Hepatic stellate cell (primary cell): ENCODE data around the gene GTF2A1L.
"Not testable (repeated sequence)": the region's sequence is repeated elsewhere in the genome, so short reads cannot be mapped to it uniquely, and the experiment has no call there.

Experiments used
- DNase-seq: peaks from one replicate; pipeline ENCODE4 v3.0.0; 2011; ENCODE audit warnings: low spot score

Gene GTF2A1L, protein sequence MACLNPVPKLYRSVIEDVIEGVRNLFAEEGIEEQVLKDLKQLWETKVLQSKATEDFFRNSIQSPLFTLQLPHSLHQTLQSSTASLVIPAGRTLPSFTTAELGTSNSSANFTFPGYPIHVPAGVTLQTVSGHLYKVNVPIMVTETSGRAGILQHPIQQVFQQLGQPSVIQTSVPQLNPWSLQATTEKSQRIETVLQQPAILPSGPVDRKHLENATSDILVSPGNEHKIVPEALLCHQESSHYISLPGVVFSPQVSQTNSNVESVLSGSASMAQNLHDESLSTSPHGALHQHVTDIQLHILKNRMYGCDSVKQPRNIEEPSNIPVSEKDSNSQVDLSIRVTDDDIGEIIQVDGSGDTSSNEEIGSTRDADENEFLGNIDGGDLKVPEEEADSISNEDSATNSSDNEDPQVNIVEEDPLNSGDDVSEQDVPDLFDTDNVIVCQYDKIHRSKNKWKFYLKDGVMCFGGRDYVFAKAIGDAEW

GRCh38 chr2:48617618-48618017 is at the start of gene GTF2A1L:
TSS of gene GTF2A1L (plus strand) at chr2:48617856. CDS start at chr2:48617875, 19 bp downstream.
- DNase-seq, result no peak

- no peak for DNase-seq
Observed at GRCh38 chr2:48568547-48568946, 49.1 kb upstream of the GTF2A1L start.

- DNase-seq, result no peak
Observed at GRCh38 chr2:48569433-48569832, 48.2 kb upstream of the GTF2A1L start.

GRCh38 chr2:48572816-48573215 is 44.8 kb upstream of the GTF2A1L start:
- no peak for DNase-seq

- DNase-seq, result no peak
Observed at GRCh38 chr2:48574353-48575287, 43.0 kb upstream of the GTF2A1L start.

- no peak for DNase-seq
Observed at GRCh38 chr2:48578313-48578712, 39.3 kb upstream of the GTF2A1L start.

GRCh38 chr2:48583961-48584360 is 33.7 kb upstream of the GTF2A1L start:
- no peak for DNase-seq

DNA sequence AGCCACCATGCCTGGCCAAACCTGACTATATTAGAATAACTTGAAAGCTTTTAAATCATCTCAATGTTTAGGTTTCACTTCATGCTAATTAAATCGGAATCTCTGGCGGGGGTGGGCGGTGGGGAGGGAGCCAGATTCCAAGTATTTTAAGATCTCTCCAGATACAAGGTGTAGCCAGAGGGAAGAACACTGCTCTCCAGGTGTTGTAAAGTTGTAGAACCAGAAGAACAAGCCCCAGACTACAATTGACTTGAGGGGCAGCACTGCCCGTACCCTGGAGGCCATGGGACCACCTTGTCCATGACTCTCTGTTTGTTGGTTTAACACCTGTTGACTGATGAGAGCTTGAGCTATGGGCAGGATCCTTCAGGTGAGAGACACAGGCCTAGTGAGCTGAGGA is 33.1 kb upstream of the GTF2A1L start:
- no peak for DNase-seq

DNA sequence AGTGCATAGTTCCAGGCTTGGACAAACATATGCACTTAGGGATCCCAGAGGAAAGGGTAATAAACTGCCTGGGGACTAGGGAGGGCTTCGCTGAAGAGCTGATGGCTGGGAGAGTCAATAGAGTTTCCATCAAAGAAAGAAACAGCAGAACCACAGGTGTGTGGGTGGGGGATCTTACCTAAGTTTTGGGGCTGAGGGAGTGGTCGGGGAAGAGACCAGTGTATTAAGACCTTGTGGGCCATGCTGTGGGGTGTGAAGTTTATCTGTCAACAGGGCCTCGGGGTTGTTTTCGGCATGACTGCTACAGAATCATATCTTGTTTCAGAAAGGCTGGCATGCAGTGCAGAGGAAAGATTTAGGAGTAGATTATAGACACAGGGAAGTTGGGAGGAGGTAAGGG is 31.2 kb upstream of the GTF2A1L start:
- no peak for DNase-seq

- no peak for DNase-seq
Observed at GRCh38 chr2:48587560-48587959, 30.1 kb upstream of the GTF2A1L start.

- no peak for DNase-seq
Observed at GRCh38 chr2:48587961-48588360, 29.7 kb upstream of the GTF2A1L start.

- DNase-seq, result no peak
Observed at GRCh38 chr2:48588745-48589144, 28.9 kb upstream of the GTF2A1L start.

DNA sequence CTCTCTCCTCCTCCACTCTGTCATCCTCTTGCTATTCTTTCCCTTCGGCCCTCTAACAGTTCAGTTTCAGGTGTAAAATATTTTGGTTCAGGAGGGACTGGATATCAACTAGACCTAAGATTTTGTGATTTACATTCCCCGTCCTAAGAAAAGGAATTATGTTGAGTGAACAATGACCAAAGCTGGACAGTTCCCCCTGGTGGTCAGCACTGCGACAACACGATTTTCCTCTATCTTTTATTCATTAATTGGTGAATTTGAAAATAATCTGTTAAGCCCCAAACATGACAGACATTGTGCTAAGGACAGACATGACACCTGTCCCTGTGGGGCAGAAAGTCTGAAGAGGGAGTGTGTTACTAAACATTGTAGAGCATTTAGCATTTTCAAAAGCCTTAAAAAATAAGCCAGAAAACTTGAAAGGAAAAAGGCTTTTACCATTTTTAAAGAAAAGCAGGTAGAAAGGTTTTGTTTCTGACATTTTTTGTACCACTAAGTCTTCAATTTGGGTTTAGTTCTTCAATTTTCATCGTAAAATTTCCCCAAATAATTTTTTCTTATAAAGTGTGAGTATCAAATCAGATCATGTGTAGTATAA is 28.4 kb upstream of the GTF2A1L start:
- peak; percentile 47 for DNase-seq

GRCh38 chr2:48590017-48590416 is 27.6 kb upstream of the GTF2A1L start:
- DNase-seq, result no peak

DNA sequence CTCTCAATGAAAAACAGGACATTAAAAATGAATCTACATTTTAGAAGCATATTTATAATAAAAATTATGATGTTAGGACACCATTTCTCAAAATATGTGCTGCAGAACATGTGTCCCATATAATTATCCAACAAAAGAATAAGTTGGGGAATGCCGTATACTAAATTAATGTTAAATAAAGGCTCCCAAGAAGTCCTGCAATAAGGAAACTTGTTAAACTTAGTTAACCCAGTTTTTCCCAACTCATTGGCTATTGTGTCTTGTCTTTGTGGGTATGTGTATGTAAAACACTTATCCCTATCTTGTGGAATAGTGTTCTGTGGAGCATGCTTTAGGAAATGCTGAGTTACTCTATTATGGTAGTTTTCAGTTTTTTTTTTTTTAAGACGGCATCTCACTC is 25.6 kb upstream of the GTF2A1L start:
- DNase-seq, result no peak

DNA sequence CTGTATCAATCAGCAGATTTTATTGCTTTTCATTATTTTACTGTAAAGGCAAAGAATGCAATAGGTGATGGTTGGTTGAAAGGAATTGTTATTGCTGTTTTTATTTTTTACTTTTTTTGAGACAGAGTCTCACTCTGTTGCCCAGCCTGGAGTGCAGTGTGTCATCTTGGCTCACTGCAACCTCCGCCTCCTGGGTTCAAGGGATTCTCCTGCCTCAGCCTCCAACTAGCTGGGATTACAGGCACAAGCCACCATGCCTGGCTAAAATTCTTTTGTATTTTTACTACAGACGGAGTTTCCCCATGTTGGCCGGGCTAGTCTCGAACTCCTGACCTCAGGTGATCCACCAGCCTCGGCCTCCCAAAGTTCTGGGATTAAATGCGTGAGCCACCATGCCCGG is 20.9 kb upstream of the GTF2A1L start:
- DNase-seq, result not testable (repeated sequence)

DNA sequence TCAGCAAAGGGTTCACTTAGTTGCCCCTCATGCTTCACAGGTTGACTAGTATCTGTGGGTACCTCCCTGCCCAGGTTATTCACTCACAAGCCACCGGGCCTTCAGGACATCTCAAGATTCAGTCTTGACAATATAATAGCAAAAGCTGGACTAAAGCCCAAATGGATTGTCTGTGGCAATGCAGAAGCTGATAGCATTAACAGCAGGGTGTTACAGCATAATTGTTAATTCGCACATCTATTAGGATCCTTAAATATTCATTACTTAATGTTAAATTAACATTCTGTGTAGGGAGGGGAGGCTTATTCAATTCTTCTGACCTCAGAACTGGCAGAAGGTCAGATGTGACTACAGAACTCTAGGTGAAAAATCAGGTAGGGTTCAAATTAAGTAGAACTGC is 20.2 kb upstream of the GTF2A1L start:
- DNase-seq, result no peak

DNA sequence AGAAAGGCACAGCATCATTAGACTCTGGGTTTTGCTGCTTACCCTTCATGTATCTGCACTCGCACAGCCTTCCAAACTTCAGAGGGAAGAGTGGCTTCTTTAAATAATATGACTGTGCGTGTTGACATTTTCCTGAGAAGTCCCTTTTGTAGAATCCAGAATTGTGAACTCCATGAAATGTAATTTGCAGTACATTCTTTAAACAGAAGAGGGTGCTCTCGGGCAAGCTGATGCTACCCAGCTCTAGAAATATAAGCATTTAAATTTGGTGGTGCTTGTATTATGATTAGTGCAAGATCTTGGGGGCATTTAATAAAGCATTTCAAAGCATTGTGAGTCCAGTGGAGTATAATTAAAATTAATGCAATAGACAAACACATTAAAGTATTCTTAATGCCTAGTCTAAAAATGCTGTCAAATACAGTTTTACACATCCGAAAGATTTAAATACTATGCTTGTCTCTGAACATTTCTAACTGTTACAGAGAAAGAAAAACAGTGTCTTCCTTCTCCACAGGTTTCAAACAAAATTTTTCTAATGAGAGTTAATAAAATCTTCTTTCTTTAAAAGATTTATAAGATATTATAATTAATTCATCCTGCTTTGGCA is 17.3 kb upstream of the GTF2A1L start:
- peak; percentile 17 for DNase-seq

DNA sequence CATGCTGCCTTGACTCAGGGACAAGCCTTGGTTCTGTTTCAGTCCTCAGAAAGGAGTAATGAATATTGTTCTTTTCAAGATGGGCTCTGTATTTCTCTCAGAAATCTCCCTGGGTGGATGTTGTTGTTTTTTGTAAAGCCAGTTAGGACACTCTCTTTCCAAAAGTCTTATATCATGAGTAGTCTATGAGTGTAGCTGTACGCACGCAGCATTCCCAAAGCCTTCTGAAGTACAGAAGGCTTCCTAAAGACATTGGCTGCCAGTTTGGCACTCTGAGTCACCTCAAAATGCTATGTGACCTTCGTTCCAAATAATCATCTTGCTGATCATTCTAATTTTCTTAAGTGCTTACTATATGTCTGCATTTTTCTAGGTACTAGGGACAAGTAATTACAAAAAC is 16.7 kb upstream of the GTF2A1L start:
- peak; percentile 10 for DNase-seq

DNA sequence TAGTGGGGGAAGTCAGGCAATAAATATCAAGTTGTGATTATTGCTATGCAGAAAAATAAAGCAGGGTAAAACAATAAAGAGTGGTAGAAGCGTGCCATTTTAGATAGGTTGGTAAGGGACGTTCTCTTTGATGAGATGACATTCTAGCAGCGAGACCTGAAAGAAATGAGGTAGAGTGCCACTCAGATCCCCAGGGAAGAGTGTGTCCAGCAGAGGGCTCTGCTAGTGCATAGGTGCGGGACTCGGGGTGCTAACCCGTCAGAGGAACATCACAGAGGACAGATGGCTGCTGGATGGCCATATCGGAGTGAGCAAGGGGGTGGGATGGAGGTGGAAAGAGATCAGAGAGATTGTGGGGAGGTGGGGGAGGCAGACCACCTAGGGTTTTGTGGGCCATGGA is 16.3 kb upstream of the GTF2A1L start:
- DNase-seq, result no peak

GRCh38 chr2:48605482-48606175 is 12.0 kb upstream of the GTF2A1L start:
- DNase-seq, result no peak
